Rectal smooth muscle tissue (tissue), 1 donor: ENCODE measurements around the gene EPN3.

ENCODE experiments used
- H3K27ac ChIP-seq: one replicate; pipeline ENCODE4 v1.7.0; 2013; ENCODE audit warnings: low read depth, low read length, inconsistent platforms
- H3K27me3 ChIP-seq: one replicate; pipeline ENCODE4 v1.7.0; 2013; ENCODE audit warnings: low read length; ENCODE audit not compliant: control insufficient read depth, insufficient read depth
- H3K36me3 ChIP-seq: one replicate; pipeline ENCODE4 v1.7.0; 2013; ENCODE audit warnings: low read length; ENCODE audit not compliant: control insufficient read depth, insufficient read depth
- H3K4me1 ChIP-seq: one replicate; pipeline ENCODE4 v1.7.0; 2013; ENCODE audit warnings: low read length; ENCODE audit not compliant: control insufficient read depth, insufficient read depth
- H3K4me3 ChIP-seq: one replicate; pipeline ENCODE4 v1.7.0; 2013; ENCODE audit warnings: low read length
- H3K9ac ChIP-seq: one replicate; pipeline ENCODE4 v1.7.0; 2013; ENCODE audit warnings: low read length

Gene EPN3

GRCh38 chr17:50514936-50515702, 17.4 kb upstream of the EPN3 start:
- Histone ChIP-seq H3K4me1 (no peaks in the 10 kb centered on the region), H3K27ac (no peak overlapping the region), H3K4me3 (no peak overlapping the region), H3K27me3 (no peaks in the 10 kb centered on the region), H3K9ac (no peak overlapping the region), H3K36me3 (no peaks in the 10 kb centered on the region)

GRCh38 chr17:50517011-50517410, 15.5 kb upstream of the EPN3 start:
- Histone ChIP-seq H3K27ac (no peak overlapping the region), H3K4me3 (no peak overlapping the region), H3K27me3 (no peaks in the 10 kb centered on the region)

DNA sequence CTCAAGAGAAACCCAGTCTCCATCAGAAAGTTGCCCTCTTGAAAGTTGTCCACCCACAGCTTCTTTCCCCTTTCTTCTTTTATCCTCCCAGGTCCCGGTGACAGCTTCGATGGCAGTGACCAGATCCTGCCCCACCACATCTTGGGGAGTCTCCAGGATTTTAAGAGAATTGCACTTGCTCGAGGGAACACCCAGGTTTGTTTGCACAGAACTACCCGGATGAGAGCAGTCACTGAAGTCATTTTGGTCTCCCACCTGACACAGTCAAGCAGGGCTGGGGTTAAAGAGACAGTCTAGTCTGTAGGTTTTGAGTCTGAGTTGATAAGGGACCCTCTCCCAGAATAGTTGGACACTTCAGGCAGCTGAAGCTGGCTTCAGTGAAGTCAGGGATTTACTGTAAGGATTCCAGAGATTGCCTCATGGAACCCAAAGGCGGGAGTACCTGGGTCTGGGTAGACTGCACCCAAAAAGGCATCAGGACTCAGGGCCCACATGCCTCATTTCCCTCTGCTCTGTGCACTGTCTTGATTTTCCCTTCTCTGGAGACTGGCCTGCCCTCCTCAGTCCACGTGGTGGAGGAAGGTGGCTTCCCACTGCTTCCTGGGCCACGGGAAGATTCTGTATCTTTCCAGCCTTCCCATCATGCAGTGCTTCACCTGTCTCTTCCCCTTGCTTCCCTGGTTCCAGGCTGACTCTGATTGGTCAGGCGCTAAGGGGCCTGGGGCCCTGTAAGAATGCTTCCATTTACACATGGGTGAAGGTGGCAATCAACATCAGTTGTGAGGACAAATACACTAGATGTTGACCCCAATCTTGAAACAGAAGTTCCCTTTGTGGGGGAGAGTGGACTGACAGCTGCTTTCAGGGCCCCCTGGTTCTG, 14.8 kb upstream of the EPN3 start:
- Histone ChIP-seq H3K4me1 (no peaks in the 10 kb centered on the region), H3K9ac (no peak overlapping the region), H3K27ac (no peak overlapping the region), H3K4me3 (no peak overlapping the region), H3K27me3 (no peaks in the 10 kb centered on the region), H3K36me3 (no peaks in the 10 kb centered on the region)

More at GRCh38 chr17:50517011-50517410, 15.5 kb upstream of the EPN3 start:
- Histone ChIP-seq H3K9ac (no peak overlapping the region), H3K36me3 (no peaks in the 10 kb centered on the region), H3K4me1 (no peaks in the 10 kb centered on the region)

- Histone ChIP-seq H3K9ac (no peak overlapping the region), H3K4me1 (no peaks in the 10 kb centered on the region), H3K4me3 (no peak overlapping the region), H3K27ac (no peak overlapping the region), H3K36me3 (no peaks in the 10 kb centered on the region), H3K27me3 (no peaks in the 10 kb centered on the region)
Observed at GRCh38 chr17:50518384-50519023, 14.0 kb upstream of the EPN3 start.

DNA sequence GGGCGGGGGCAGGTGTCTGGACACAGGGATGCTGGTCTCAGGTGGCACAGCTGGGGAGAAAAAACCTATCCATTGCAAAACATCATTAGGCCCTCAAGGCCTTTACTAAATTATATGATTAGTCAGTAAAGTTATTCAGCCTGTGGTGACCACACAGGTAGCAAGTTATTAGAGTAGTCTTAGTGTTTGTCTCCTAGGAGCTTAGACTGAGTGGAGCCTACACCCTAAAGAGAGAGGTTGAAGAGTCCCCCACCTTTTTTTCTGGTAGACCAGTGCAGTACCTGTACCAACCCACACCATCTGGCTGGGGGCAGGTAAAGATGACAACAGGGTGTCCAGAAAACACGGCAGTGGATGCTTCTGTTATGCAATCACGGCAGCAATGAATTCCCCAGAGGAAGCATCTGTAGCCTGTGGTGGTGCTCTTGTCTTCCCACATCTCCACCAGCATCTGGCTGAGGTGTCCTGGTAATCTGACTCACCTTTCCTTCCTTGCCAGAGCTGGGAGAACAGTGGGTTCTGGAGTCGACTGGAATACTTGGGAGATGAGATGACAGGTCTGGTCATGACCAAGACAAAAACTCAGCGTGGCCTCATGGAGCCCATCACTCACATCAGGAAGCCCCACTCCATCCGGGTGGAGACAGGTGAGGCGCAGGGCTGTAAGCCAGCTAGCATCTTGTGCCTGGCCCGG, 13.2 kb upstream of the EPN3 start:
- no peak overlapping the region for H3K4me3 ChIP-seq
- no peak overlapping the region for H3K9ac ChIP-seq
- no peak overlapping the region for H3K27ac ChIP-seq
- no peaks in the 10 kb centered on the region for H3K36me3 ChIP-seq
- H3K27me3 ChIP-seq = no peaks in the 10 kb centered on the region
- H3K4me1 ChIP-seq = no peaks in the 10 kb centered on the region

GRCh38 chr17:50520483-50520882, 12.1 kb upstream of the EPN3 start:
- Histone ChIP-seq H3K4me3 (no peak overlapping the region), H3K36me3 (no peaks in the 10 kb centered on the region), H3K4me1 (no peaks in the 10 kb centered on the region), H3K27me3 (no peaks in the 10 kb centered on the region), H3K9ac (no peak overlapping the region), H3K27ac (no peak overlapping the region)

- H3K9ac ChIP-seq = no peak overlapping the region
- H3K27ac ChIP-seq = no peak overlapping the region
- H3K36me3 ChIP-seq = no peaks in the 10 kb centered on the region
- no peaks in the 10 kb centered on the region for H3K27me3 ChIP-seq
- no peaks in the 10 kb centered on the region for H3K4me1 ChIP-seq
- H3K4me3 ChIP-seq = no peak overlapping the region
Observed at GRCh38 chr17:50521514-50521913, 11.0 kb upstream of the EPN3 start.

DNA sequence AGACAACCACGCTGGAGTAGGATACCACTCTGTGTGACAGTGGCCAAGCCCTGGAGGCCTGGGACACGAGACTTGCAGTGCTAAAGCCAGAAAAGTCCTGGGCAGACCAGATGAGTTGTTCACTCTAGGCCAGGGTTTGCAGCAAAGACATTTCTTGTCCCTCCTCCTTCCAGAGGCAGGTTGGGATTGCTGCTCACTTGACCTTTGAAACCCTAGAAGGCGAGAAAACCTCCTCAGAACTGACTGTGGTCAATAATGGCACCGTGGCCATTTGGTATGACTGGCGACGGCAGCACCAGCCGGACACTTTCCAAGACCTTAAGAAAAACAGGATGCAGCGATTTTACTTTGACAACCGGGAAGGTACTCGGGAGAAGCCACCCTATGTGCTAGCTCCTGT, 9.8 kb upstream of the EPN3 start:
- Histone ChIP-seq H3K27me3 (no peaks in the 10 kb centered on the region), H3K27ac (no peak overlapping the region), H3K4me1 (no peaks in the 10 kb centered on the region), H3K9ac (no peak overlapping the region), H3K4me3 (no peak overlapping the region), H3K36me3 (no peaks in the 10 kb centered on the region)

- Histone ChIP-seq H3K4me1 (no peaks in the 10 kb centered on the region), H3K4me3 (no peak overlapping the region), H3K27ac (no peak overlapping the region), H3K27me3 (no peaks in the 10 kb centered on the region), H3K36me3 (no peaks in the 10 kb centered on the region), H3K9ac (no peak overlapping the region)
Observed at GRCh38 chr17:50523208-50523607, 9.3 kb upstream of the EPN3 start.

- Histone ChIP-seq H3K27me3 (no peaks in the 10 kb centered on the region), H3K4me1 (no peaks in the 10 kb centered on the region), H3K4me3 (no peak overlapping the region), H3K27ac (no peak overlapping the region), H3K9ac (no peak overlapping the region), H3K36me3 (no peaks in the 10 kb centered on the region)
Observed at GRCh38 chr17:50524838-50525237, 7.7 kb upstream of the EPN3 start.

DNA sequence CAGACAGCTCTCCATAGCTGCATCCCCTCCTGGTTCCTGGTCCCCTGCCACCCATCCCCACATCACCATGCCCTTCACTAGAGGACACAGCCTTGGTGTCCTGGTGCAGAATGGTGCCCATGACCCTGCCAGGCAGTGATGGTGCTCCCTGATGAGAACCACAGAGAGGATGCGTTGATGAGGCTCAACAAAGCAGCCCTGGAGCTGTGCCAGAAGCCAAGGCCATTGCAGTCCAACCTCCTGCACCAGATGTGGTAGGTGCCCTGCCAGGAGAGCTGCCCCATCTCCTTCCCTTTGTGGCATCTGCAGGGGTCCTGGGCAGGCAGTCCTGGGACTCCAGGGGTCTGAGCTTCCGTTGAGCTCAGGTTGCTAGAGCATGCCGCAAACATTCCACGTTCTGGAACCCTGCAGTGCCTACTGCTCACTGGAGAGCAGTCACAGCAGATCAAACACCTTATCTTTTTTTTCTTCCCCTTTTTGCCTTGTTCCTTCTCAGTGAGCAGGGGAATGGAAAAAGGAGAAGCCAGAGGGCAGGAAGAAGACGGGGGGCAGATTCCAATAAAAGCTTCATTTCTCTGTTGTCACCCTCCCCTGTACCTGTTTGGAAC, 5.3 kb upstream of the EPN3 start:
- no peaks in the 10 kb centered on the region for H3K4me1 ChIP-seq
- H3K9ac ChIP-seq = no peak overlapping the region
- H3K27me3 ChIP-seq = peaks cover 6% of the 10 kb centered on the region
- H3K27ac ChIP-seq = no peak overlapping the region
- no peaks in the 10 kb centered on the region for H3K36me3 ChIP-seq
- H3K4me3 ChIP-seq = no peak overlapping the region
